ENCODE data around the gene NIN. TPM values are rescaled to one million over a fixed set of nuclear protein-coding genes. Genes with fewer than 3 reads are reported as not detected.

The NIN gene
- total RNA-seq, 1 donor from 2014 or later = 78.2 TPM

Other genes starting within 250 kb of the NIN start
- 32.3 and 32.6 TPM in 2 replicates for gene SAV1, start 162.9 kb downstream of the NIN start, total RNA-seq
- gene ABHD12B, start 40.9 kb upstream of the NIN start, total RNA-seq = not detected in 2 replicates
- gene PYGL, start 113.3 kb upstream of the NIN start, total RNA-seq = 112 and 202 TPM in 2 replicates

Measured in renal cortical epithelial cell (primary cell).